GM21367 (cell line): Measurements from ENCODE around the gene B9D2.
A peak's percentile ranks its signal among the peaks of the same experiment; 100 is the strongest.
"Not testable (repeated sequence)": the region's sequence is repeated elsewhere in the genome, so short reads cannot be mapped to it uniquely, and the experiment has no call there.

Experiments
- ATAC-seq: cut with Tn5 transposase; IDR thresholded peaks from one replicate; pipeline ENCODE4 v1.9.1; 2021; ENCODE audit not compliant: unreplicated experiment

B9D2 gene

DNA sequence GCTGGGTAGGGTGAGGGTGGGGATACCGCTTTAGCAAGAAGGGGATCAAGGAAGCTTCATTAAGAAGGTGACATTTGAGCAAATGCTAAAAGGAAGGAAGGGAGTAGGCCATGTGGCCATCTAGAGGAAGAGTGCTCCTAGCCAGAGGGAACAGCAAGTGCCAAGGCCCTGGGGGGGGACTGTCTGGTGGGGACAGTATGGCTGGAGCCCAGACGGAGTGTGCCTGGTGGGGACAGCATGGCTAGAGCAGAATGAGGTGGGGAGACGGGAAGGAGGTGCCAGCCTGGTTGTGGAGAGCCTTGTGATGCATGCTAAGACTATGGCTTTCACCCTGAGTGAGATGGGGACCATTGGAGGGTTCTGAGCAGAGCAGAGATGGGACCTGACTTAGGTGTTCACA lies 8.1 kb downstream of the B9D2 start:
- ATAC-seq = no peak

DNA sequence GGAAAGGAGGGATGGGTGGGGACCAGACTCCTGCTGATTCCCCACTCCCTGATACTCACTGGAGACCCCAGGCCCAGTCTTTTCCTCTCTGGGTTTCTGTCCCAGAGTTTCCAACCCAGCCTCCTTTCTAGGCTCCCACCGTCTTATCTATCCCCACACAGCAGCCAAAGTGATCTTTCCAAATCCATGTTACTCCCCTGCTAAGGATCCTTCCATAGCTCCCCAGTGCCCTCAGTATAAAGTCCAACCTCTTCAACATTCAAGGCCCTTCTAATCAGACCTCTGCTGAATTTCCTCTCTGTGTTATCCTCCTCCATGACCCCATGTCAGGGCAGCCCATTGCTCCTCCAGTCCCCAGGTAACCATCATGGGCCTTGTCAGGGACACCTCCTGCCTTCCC lies 8.9 kb downstream of the B9D2 start:
- no peak for ATAC-seq

DNA sequence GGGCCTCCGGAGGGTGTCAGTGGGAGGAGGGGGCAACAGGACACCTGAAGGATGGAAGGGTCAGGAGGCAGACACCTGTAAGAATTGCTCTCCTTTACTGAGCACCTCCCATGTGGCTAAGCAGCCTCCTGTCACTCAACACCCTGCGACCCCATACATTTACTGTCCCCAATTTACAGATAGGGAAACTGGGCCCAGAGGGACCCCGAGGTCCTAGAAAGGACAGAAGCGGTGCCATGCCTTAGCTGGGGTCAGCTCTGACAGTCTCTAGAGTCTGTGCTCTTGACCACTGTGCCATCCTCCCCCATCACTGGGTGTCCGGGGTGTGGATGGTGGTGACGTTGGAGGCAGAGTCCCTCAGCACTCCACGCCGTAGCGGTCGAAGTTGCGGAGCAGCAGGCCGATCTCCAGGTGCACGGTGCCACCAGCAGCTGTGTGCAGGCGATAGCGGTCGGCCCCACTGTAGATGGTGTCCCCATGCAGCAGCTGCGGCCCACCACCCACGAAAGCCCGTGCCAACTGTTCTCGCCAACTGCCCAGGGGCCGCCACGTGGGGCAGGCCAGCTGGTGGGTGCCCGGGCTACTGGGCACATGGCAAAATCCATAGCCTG lies 9.5 kb downstream of the B9D2 start:
- no peak for ATAC-seq

DNA sequence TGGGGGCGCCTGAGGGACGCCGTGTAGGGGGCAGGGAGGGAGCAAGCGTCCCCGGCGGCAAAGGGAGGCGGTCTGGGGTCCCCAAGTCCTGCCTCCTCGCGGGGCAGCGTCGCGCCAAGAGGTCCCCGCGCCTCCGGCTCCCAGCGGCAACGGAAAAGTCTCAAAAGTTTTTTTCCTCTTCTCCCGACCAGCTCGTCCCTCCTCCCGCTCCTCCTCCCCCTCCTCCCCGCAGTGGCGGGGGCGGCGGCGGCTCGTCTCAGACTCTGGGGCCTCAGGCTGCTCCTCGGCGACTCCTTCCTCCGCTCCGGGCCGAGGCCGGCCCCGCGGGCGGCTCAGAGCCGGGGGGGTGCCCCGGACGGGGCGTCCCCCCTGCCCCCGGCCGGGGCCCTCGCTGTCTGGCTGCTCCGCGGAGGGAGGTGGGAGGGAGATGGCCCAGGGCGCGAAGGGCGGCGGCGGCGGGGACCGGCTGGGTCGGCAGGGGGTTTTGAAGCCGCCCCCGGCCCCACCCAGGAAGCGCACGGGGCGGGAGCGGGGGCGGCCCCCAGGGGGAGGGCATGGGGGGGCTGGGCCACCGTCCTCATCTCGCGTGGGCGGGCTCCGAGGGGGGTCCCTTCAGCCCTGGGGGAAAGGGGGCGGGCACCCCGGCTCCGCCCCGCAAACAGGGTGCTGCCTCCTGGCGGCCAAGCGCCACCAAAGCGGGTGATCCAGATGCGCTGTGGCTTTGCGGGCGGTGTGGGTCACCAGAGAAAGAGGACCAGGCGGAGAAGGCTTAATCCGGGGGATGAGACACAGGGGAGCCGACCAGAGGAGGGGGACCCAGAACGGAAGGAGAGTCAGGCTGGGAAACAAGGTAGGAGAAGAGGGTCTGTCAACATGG lies 10.2 kb downstream of the B9D2 start, which contains the start of gene TGFB1:
Gene TGFB1 (minus strand): TSS at position 457 of the 877 bp plus-strand sequence. CDS start 878 bp downstream, outside the sequence.
- ATAC-seq = peak; percentile 29

DNA sequence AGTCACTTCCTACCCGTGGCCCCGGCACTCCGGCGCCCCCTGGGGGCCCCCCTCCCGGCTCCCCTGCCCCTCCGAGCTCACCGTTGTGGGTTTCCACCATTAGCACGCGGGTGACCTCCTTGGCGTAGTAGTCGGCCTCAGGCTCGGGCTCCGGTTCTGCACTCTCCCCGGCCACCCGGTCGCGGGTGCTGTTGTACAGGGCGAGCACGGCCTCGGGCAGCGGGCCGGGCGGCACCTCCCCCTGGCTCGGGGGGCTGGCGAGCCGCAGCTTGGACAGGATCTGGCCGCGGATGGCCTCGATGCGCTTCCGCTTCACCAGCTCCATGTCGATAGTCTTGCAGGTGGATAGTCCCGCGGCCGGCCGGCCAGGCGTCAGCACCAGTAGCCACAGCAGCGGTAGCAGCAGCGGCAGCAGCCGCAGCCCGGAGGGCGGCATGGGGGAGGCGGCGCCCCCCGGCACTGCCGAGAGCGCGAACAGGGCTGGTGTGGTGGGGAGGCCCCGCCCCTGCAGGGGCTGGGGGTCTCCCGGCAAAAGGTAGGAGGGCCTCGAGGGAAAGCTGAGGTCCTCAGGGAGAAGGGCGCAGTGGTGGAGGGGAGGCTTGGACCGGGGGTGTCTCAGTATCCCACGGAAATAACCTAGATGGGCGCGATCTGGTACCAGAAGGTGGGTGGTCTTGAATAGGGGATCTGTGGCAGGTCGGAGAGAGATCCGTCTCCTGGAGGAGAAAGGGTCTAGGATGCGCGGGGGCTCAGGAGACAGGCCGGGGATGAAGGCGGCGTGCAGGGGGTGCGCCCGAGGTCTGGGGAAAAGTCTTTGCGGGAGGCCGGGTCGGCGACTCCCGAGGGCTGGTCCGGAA lies 11.1 kb downstream of the B9D2 start:
- no peak for ATAC-seq

DNA sequence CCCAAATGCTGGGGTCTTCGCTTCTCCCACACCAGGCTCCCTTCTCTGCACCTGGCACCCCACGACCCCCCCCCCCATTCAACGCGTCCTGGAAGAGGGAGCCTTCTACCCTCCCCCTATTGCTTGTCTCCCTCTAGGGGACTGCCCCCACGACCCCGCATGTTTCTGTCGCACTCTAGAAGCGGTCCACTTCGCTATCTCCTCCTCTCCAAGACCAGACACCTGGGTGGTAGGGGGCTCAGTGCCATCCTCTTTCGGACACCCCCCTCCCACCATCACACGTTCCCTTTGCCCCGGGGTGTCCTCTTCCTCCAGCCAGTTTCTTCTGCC lies 11.7 kb downstream of the B9D2 start:
- no peak for ATAC-seq

DNA sequence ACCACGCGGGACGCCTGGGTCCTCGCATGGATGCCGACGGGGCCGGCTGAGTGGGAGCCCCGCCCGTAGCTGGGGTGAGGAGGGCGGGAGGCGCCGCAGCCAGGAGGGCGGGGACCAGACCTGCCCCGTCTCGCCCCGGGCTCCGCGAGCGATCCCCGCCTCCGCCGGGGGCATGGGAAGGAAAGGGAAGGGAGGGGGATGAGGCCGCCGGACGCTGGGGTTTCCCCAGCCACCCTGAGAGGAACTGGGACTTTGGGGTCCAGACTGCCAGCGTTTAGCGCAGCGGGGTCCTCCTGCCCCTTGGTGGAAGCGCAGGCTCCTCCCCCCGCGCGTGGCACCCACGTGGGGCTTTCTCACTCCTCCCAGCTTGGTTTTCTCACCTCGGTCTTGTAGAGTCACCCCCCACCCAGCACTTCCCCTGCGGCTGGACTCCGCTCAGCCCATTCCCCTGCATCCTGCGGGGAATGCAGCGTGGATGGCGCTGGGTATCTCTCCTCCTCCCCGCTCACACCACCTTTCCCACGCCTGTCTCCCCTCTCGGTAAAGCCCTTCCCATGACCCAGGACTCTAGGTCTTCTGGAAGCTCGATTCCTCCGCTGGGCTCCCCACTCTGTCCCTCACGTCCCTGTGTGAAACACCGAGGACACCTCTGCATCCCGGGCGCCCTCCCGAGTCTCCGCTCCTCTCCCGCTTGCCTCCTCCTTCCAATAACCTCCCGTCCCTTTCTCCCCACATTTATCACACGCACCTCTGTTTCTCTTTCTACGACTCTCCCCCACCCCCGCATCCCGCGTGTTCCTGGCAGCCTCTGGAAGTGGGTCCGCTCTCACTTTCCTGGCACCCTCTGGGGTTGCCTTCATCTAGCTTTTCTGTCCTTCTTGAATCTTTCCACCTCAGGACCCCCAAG lies 12.4 kb downstream of the B9D2 start:
- no peak for ATAC-seq

DNA sequence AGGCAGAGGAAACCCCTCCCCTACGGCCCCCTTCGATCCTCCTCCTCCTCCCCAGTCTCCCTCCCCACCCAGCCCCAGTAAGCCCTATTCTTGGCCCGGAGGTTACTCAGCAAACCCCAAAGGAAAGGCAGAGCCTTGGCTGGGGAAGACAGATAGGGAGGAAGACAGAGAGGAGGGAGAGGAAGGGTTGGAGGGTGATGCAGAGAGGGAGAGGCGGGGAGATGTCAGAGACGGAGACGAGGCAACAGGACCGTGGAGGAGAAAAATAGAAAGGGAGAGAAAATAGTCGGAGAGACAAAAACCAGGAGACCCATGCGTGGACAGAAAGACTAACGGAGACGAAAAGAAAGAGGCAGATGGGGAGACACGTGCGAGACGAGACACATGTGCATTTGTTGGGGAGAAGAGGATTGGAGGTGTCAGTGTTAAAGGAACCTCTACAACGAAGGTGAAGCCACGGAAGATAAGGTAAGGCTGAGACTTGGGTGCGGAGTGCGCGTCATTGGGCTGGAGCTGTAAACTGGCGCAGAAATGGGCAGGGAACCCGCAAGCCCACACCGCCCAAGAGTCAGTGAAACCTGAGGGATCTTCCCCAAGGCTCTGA lies 13.1 kb downstream of the B9D2 start:
- no peak for ATAC-seq

DNA sequence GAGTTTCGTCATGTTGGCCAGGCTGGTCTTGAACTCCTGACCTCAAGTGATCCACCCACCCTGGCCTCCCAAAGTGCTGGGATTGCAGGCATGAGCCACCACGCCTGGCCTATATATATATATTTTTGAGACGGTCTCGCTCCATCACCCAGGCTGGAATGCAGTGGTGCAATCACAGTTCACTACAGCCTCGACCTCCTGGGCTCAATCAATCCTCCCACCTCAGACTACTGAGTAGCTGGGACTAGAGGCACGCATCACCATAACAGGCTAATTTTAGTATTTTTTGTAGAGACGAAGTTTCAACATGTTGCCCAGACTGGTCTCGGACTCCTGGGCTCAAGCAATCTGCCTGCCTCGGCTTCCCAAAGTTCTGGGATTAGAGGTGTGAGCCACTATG lies 17.0 kb downstream of the B9D2 start:
- not testable (repeated sequence) for ATAC-seq

DNA sequence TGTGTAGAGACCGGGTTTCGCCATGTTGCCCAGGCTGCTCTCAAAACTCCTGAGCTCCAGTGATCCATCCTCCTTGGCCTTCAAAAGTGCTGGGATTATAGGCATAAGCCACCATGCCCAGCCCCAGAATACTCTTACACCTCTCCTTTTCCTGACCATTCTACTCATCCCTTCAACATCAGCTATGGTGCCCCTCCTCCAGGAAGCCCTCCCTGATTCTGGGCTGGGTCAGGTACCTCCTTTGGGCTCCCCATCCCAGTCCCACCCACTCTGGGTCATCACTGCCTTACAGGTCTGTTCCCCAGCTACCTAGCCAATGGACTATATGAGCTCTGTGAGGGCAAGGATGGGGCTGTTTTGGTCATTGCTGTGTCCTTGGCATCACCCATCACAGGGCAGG lies 19.8 kb downstream of the B9D2 start:
- ATAC-seq = no peak

DNA sequence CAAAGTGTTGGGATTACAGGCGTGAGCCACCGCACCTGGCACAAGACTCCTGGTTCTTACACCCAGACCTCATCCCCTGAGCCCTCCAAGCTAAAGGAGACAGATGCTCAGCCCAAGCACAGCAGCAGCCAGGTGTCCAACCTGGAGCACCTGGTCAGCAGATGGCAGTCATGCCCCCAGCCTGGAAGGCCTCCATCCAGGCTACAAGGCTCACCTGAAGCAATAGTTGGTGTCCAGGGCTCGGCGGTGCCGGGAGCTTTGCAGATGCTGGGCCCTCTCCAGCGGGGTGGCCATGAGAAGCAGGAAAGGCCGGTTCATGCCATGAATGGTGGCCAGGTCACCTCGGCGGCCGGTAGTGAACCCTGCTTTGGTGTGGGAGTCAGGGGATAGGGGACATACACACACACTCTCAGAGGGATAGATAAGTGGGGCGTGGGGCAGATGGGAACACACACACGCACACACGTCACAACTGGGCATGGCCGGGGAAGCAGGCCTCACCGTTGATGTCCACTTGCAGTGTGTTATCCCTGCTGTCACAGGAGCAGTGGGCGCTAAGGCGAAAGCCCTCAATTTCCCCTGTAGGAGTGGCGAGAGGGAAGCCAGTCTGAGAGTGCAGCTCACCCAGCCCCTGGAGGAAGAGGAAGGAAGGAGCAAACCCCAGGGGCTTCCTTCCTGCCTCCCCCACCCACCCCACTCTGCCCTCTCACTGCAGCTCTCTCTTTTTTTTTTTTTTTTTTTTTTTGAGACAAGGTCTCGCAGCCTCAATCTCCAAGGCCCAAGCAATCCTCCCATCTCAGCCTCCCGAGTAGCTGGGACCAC lies 22.1 kb downstream of the B9D2 start:
- no peak for ATAC-seq

DNA sequence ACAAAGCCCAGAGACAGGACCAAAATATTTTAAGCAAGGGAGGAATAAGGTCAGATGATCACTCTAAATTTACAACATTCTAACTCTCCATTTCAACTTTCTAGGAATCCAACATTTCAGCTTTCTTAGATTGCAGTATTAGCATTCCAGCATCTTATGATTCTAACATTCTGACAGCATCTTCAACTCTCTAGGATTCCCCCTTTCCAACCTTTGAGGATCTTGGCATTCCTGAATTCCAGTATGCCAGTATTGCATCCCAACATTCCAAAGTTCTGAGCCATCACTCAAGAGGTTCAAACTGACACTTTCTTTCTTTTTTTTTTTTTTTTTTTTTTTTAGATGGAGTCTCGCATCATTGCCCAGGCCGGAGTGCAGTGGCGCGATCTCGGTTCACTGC lies 24.0 kb downstream of the B9D2 start:
- no peak for ATAC-seq

DNA sequence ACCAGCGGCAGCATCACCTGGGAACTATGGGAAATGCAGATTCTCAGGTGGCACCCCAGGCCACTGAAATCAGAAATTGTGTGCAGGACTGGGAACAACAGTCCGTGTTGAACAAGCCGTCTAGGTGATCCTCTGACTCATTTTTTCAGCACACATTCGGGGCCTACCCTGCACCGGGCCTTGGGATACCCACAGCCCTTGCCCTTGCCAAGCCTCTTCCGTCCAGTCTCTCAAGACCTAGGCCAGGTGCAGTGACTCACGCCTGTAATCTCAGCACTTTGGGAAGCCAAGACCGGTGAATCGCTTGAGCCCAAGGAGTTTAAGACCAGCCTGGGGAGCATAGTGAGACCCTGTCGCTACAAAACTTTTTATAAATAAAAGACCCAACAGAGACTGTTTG lies 28.5 kb downstream of the B9D2 start:
- no peak for ATAC-seq

DNA sequence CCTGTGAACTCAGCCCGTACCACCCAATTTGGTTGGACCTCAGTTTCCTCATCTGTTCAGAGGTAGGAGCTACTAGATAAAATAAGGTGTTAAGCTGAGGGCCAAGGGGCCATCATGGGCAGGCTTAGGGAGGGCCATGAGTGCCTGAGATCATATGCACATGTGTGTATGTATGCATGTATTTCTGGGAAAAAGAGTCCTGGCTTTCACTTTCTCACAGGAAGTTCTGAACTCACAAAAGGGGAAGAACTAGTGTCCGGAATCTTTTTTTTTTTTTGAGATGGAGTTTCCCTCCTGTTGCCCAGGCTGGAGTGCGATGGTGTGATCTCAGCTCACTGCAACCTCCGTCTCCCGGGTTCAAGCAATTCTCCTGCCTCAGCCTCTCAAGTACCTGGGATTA lies 29.2 kb downstream of the B9D2 start:
- no peak for ATAC-seq

DNA sequence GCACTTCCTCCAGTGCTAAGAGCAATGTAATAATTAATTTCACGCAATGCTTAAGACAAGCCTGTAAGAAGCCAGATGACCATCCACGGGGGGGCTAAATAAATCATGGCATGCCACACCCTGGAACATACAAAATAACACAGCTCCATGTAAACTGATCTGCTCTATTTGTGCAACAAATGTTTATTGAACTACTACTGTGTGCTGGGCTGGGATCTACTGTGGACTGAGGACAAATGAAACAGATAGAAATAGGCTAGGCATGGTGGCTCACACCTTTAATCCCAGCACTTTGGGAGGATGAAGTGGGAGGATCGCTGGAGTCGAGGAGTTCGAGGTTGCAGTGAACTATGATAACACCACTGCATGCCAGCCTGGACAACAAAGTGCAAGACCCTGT lies 31.5 kb downstream of the B9D2 start:
- no peak for ATAC-seq

DNA sequence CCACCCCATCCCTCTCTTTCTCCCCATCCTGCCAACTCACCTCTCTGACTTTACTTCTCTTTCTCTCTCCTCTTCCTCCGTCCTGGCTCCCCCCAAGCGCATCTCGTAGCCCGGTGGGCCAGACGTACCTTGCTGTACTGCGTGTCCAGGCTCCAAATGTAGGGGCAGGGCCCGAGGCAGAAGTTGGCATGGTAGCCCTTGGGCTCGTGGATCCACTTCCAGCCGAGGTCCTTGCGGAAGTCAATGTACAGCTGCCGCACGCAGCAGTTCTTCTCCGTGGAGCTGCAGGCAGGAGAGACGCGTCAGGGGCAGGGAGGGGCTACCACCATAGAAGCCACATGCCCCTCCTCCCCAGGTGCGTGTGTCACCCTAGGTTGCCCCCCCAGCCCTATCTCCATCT lies 31.9 kb downstream of the B9D2 start:
- ATAC-seq = no peak

DNA sequence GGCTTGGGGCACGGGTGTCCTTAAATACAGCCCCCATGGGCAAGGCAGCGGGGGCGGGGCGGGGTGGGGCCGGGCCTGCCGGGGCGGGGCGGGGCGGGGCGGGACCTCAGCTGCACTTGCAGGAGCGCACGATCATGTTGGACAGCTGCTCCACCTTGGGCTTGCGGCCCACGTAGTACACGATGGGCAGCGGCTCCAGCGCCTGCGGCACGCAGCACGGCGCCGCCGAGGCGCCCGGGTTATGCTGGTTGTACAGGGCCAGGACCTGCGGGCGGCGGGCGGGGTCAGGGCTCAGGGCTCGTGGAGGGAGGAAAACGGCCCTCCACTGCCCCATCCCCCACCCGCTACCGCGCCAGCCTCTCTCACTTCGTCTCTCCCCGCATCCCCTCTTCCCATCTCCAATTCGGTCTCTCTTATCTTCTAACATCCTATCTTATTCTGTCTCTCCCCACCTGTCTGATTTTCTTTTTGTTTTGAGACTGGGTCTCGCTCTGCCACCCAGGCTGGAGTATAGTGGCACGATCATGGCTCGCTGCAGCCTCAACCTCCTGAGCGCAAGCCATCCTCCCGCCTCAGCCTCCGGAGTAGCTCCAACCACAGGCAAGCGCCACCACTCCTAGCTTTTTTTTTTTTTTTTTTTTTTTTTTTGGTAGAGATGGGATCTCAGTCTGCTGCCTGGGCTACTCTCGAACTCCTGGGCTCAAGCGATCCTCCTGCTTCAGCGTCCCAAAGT lies 32.8 kb downstream of the B9D2 start:
- no peak for ATAC-seq

DNA sequence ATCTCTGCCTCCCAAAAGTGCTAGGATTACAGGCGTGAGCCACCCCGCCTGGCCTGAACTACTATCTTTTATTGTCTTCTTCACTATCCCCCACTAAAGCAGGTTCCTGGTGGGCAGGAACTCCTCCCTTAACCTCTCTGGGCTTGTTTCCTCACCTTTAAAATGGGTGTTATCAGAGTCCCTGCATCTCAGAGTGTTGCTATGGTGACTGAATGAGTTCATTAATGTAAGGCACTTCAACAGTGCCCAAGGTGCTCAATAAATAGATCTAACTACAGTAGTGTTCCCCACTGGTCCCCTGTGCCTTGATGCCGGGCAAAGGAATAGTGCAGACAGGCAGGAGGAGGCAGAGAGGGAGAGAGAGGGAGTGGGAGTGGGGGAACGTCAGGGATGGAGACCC lies 33.5 kb downstream of the B9D2 start:
- no peak for ATAC-seq

DNA sequence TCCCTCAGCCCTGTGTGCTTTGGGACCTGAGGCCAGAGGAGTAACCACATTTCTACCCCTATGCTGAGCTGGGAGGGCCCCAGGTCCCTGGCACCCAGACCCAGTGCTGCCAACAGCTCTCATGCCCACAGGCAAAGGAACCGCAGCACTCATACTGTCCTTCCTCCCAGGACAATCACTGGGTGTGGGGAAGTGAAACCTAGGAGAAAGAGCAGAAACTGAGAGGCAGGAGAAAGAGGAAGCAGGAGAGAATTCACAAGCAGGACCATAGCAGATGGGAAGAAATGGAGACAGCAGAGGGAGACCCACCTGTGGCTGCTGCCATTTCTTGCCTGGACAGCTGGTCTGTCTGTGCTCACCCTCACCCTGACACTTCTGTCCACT lies 35.1 kb downstream of the B9D2 start:
- no peak for ATAC-seq
